ENCODE results near the gene FHAD1.

DNA sequence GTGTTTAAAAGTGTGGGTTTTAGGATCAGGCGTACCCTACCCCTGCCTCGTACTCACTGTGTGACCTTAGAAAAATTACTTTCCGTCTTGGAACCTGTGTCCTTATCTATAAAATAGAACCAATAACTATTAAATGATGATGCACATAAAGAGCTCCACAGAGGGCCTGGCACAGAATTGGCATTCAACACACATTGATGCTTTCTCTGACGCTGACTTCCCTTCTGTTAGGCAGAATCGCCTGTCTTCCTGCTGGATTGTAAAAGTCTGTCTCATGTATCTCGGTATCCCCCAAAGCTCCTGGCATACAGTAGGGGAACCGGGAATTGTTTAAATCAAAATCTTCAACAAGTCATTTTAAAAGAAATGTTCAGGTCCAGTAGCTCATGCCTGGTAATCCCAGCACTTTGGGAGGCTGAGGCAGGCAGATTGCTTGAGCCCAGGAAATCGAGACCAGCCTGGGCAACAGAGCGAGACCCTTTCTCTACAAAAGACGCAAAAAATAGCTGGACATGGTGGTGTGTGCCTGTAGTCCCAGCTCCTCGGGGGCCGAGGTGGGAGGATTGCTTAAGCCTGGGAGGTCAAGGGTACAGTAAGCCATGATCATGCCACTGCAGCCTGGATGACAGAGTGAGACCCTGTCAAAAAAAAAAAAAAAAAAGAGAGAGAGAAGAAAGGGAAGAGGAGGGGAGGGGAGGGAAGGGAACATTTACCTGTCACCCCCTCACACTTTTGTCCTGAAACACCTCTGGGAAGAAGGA, 41.3 kb upstream of the FHAD1 start:
- TF ChIP-seq, protein P1, sequence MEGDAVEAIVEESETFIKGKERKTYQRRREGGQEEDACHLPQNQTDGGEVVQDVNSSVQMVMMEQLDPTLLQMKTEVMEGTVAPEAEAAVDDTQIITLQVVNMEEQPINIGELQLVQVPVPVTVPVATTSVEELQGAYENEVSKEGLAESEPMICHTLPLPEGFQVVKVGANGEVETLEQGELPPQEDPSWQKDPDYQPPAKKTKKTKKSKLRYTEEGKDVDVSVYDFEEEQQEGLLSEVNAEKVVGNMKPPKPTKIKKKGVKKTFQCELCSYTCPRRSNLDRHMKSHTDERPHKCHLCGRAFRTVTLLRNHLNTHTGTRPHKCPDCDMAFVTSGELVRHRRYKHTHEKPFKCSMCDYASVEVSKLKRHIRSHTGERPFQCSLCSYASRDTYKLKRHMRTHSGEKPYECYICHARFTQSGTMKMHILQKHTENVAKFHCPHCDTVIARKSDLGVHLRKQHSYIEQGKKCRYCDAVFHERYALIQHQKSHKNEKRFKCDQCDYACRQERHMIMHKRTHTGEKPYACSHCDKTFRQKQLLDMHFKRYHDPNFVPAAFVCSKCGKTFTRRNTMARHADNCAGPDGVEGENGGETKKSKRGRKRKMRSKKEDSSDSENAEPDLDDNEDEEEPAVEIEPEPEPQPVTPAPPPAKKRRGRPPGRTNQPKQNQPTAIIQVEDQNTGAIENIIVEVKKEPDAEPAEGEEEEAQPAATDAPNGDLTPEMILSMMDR (IDR thresholded peaks at IDR 0.05), result no peak
- no peak for TF ChIP-seq POLR2A (IDR thresholded peaks at IDR 0.05)

All from right lobe of liver (tissue), 4 donors.